ENCODE measurements around the gene ZNF536.

Gene ZNF536

GRCh38 chr19:30371960-30372824, at the start of gene ZNF536:
ZNF536 (plus strand) TSS chr19:30372384; CDS start chr19:30443563, 71,179 bp downstream.
- DNase-seq (ENCODE audit: low read depth in 2 of 2) = no peak

GRCh38 chr19:30322641-30323320, 49.4 kb upstream of the ZNF536 start:
- DNase-seq (ENCODE audit: low read depth in 2 of 2) = no peak

GRCh38 chr19:30323904-30324303, 48.3 kb upstream of the ZNF536 start:
- DNase-seq (ENCODE audit: low read depth in 2 of 2) = no peak

DNA sequence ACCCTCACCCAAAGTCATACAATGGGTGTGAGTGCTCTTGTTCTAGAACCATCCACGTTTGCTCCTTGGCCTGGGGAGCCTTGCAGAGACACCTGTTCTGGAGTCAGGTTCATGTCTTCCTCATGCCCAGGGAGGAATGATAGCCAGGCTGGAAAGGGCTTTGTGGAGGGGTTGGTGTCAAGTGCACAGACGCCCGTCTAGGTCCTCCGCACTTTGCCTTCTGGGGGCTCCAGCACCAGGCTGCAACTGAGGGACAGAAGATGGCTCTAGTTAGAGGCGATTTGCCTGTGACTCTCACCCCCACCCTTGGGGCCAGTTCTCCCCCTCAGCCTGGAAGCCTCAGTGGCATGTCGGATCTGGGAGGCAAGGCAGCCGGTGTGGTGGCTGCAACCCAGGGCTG, 47.2 kb upstream of the ZNF536 start:
- DNase-seq (ENCODE audit: low read depth in 2 of 2) = no peak

DNA sequence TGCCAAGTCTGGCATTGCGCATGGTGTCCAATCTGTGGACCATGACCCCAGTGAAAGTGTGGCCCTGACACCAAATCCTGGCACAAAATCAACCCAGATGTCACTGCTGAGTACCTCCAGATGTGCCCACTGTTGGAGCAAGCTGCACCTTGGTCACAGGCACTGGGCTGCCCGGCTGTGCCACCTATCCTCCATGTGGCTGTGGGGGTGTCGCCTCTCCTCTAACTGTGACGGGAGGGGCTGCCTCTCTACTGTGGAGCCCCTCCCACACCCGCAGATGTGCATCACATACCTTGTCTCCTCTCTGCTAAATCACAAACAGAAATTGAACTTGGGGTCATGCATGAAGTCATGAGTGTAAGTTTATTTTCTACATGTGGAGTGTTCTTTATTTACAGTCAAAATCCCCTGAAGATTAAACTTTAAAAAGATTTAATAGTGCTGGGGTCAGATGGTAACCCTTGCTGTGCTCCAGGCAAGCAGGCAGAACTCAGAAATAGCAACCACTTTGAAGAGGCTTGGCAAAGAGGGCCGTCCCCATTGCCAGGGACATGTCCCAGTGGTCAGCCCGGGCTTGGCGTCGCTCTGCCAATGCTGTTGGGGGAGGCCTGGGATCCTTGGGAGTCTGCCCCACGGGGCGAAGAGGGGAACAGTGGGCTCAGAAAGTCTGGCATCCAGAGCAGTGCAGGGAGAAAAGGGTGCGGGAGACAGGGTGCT, 46.4 kb upstream of the ZNF536 start:
- DNase-seq (ENCODE audit: low read depth in 2 of 2) = no peak

DNA sequence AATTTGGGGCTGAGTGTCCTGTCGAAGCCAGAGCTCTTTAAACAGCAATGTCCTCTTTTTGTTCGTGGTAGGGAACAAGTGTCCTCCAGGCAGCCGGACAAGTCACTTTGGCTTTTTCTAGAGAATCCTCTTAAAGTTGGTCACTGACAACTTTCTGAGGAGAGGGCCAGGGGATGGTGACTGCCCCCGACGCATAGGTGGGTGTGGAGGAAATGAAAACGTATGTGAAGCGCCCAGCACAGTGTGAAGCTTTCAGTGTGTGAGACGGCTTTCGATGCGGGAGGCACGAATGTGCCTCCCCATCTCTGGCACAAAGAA, 45.8 kb upstream of the ZNF536 start:
- DNase-seq (ENCODE audit: low read depth in 2 of 2) = no peak

DNA sequence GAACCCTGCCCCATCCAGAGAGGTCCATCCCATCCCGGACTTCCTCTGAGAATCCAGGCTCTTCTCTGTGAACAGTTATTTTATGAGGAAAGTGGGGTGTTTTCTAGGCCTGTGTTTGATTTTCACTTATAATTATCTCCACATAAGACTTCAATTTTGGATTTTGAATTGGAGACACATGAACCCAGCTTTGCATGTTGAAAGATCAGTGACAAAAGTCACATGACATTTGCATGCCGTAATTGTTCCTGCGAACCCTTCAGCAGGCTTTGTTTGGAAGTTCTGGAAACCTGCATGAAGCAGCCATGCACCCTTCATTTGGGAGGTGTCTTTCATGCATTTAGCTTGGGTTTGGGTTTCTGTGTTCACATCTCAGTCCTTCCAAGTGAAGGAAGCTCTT, 44.9 kb upstream of the ZNF536 start:
- no peak for DNase-seq (ENCODE audit: low read depth in 2 of 2)

- no peak for DNase-seq (ENCODE audit: low read depth in 2 of 2)
Observed at GRCh38 chr19:30328096-30328495, 44.1 kb upstream of the ZNF536 start.

DNA sequence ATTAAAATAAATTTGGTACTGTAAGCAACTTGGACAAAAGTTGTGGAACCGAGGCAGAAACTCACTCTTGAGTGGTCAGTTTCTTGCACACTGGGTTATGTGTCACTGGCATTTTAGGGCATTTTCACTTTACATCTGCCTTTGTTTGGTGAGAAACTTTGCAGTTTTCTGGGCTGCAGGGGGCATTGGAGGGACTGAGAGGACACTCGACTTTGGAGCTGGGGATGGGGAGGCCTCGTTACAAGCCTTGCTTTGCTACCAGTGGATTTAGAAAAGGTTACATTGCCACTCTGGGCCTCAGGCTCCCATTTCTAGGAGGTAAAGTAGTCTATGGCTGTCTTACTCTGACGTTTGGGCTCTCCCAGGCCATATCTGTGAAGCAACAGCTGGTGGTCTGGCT, 41.9 kb upstream of the ZNF536 start:
- no peak for DNase-seq (ENCODE audit: low read depth in 2 of 2)

DNA sequence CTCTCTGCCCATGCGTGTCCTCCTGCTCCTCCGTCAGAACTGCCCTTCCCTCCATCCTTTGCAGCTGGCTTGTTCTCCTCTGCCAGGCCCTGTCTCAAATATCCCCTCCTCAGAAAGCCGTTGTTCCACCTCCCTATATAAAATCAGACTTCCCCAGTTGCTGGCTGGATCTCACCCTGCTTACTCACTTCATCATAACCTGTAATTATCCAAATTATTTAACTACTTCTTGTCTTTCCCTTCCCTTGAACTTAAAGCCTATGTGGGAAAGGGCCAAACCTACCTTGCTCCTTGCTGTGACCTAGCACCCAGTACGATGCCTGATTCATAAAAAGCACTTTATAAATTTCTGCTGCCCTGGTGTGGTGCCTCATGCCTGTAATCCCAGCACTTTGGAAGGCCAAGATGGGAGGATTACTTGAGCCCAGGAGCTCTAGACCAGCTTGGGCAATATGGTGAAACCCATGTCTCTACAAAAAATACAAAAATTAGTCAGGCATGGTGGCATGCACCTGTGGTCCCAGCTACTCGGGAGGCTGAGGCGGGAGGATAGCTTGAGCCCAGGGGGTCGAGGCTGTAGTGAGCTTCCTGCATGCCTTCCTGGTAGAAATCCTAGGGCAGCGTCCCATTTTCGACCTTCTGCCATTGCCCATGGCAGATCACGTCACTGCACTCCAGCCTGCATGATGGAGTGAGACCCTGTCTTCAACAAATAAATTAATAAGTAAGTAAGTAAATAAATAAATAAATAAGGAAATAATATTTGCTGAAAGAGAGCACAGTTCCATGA, 39.5 kb upstream of the ZNF536 start:
- no peak for DNase-seq (ENCODE audit: low read depth in 2 of 2)

DNA sequence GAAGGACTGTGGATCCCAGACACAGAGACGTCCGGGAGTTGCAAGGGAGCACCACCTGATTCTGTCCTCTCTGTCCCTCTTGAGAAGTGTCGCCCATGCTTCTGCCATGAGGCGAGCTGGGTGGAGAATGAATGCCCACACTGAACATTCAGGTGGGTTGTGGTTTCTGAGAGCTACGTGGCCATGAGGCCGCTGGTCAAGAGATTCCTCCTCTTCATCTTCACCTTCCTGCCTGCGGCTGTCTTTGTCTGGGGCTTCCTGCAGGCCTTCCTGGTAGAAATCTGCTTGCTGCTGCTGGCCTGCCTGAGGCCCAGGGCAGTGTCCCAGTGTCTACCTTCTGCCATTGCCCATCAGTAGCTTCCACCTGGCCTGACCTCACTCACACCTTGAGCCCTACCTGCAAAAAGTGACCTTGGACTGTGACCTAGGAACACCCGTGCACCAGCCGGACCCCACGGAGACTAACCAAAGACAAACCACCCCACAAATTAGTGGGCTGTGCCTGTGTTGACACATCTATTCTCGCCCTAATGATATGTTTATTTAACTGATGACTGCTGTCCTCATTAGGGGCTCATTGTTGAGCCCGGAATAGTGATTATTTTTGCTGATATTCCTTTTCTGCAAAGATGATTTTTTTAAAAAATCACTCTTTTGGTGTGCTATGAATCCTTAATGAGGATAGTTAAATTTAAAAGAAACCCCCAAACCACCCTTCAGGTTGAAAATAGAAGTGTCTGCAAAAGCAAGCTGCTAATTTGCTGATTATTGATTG, 38.7 kb upstream of the ZNF536 start:
- no peak for DNase-seq (ENCODE audit: low read depth in 2 of 2)

DNA sequence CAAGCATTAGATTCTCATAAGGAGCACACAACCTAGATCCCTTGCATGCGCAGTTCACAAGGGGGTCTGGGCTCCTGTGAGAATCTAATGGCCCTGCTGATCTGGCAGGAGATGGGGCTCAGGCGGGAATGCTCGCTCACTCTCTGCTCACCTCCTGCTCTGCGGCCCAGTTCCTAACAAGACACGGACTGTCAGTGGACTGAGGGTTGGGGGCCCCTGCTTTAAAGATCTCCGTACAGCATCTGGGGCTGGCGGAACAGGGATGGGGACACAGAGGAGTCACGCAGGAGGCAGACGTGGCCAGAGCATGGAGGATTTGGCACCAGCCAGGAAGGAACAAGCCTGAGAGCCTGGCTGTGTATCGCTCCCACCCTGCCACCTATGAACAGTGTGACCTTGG, 37.3 kb upstream of the ZNF536 start:
- DNase-seq (ENCODE audit: low read depth in 2 of 2) = no peak

DNA sequence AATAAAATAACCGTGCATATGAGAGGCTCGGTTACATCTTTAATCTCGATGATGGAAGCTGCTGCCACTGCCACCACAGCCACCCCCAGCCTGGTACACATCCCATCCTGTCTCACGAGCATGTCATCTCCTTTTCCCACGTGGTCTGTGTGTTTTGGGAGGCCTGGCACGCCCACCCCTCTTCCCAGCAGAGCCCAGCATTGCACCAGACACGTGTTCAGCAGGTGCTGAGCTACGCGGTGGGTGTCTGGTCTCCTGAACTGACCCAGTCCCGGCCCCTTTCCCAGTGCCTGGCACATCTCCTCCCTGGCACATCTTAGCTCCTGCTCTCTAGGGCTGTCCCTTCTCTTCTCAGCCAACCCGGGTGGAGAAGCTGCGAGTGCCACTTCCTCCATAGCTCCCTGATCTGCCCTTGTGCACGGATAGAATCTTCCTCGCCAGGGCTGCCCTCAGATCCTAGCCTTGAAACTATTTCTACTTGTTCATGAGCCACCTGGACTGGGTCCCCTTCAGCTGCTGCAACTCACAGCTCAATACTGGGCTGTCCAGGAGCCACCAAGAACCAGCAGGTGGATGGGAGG, 36.8 kb upstream of the ZNF536 start:
- no peak for DNase-seq (ENCODE audit: low read depth in 2 of 2)

- no peak for DNase-seq (ENCODE audit: low read depth in 2 of 2)
Observed at GRCh38 chr19:30336290-30336689, 35.9 kb upstream of the ZNF536 start.

- no peak for DNase-seq (ENCODE audit: low read depth in 2 of 2)
Observed at GRCh38 chr19:30338041-30338456, 34.1 kb upstream of the ZNF536 start.

DNA sequence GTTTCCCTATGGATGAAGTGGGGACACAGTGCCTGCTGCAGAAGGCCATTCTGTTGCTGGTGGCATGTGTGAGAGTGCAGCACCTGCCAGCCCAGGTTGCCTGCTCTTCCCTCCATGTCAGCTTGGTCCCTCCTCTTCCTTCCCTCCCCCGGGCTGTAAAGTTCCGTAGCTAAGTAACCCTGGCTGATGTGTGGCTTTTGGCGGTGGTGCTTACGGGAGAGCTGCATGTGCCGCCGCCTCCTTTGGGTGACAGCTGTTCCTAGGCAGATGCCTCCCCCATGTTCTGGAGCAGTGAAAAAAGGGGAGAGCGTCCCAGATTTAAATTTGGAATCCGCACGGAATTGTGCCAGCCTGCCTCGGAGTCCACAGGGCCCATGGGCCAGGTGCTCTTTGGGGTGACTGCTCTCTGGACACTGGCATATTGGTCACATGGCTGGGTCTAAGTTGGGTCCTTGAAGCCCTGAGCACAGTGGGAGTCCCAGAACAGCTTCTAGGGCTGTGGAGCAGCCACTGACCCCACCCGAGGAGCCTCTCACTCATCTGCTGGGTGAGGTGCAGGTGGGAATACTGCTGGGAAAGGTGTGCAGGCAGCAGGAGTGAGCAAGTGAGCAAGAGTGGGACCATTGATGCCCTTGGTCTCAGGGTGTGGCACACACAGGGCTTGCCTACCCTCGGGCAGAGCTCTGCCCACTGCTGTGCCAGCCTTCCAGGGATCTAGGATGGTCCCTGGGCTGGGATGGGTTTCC, 33.1 kb upstream of the ZNF536 start:
- no peak for DNase-seq (ENCODE audit: low read depth in 2 of 2)

- no peak for DNase-seq (ENCODE audit: low read depth in 2 of 2)
Observed at GRCh38 chr19:30339624-30340525, 32.3 kb upstream of the ZNF536 start.

DNA sequence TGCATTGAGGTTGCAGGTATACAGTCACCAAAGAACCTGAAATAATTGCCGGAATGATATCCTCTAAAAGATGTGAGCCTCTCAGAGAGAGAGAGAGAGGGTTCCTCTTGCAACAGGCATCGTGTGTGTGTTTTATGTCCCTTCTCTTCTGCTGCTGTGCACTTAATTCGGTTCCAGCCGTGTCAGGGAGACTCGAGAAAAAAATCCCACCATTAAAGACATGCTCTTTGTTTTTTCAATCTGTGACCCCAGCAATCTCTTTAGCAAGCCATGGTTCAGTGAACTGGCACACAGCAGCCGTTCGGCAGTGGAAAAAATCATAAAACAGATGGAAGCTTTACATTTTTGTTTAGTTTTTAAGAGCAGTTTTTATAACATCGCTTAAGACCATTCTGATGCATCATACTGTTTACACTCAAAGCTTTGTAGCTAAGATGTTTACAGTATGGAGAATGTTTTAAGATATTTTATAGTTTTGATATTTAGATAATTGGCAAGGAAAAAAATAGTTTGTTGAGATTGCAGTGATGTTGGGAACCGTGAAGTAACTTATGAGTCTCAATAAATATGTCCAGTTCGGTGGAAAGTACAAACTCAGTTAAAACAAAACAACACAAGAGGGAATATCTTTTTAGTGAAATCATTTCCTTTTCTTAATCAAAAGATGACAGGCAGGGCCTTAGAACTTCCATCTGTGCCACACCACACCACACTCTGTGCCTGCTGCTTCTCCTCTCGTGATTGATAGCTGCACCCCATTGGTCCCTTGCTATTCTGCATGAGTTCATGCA, 31.2 kb upstream of the ZNF536 start:
- DNase-seq (ENCODE audit: low read depth in 2 of 2) = no peak
